AG04450 (cell line): ENCODE measurements around the gene KRTAP5-7. TPM values are rescaled to one million over a fixed set of nuclear protein-coding genes. Genes with fewer than 3 reads are reported as not detected.

Experiments used
- CTCF ChIA-PET: fragments of 300-600, 350-600 bp; formaldehyde crosslinking; extraction: SDS; loops from one replicate; lab custom pipeline; 2022; ENCODE audit warnings: antibody characterized with exemption, inconsistent platforms; lab: Charles Lee
- POLR2A ChIA-PET: fragments of 350-600 bp; formaldehyde crosslinking; extraction: SDS; loops from one replicate; lab custom pipeline; 2021; ENCODE audit warnings: antibody characterized with exemption, inconsistent platforms; lab: Yijun Ruan, JAX
- DNase-seq: peaks from one replicate; pipeline ENCODE4 v3.0.0-alpha.2; 2011; ENCODE audit warnings: low read depth, low spot score
- H3K27ac ChIP-seq: one replicate; pipeline ENCODE4 v1.5.1; 2012; ENCODE audit warnings: low read depth, low read length, control low read depth
- H3K27me3 ChIP-seq: one replicate; pipeline ENCODE4 v1.6.0; 2012; ENCODE audit warnings: low read length; ENCODE audit not compliant: control insufficient read depth, insufficient read depth
- H3K4me3 ChIP-seq: 2 replicates; pipeline ENCODE4 v1.5.1; 2011; ENCODE audit warnings: mild to moderate bottlenecking, low read depth, low read length, control low read depth
- H3K9me3 ChIP-seq: 2 replicates; pipeline ENCODE4 v1.5.1; 2012; ENCODE audit warnings: low read length; ENCODE audit not compliant: control insufficient read depth, insufficient read depth
- polyA plus RNA-seq: library from polyadenylated mRNA; depleted of rRNA; stranded (reverse); fragments of >200 nt; gene quantifications from 2 replicates; pipeline ENCODE4 v1.2.3, GENCODE V29; 2011
- TF ChIP-seq, protein P1 (sequence below): IDR thresholded peaks from 2 replicates; pipeline ENCODE4 v1.5.1; 2011; ENCODE audit warnings: low read depth, low read length, control low read depth, inconsistent platforms

Gene KRTAP5-7
- polyA plus RNA-seq, 1 experiment: not detected

GRCh38 chr11:71482746-71483364, 44.2 kb upstream of the KRTAP5-7 start:
- POLR2A ChIA-PET: no interaction called here
- DNase-seq: no peak

GRCh38 chr11:71483692-71484091, 43.4 kb upstream of the KRTAP5-7 start:
- CTCF ChIA-PET: no interaction called here

More at GRCh38 chr11:71482746-71483364, 44.2 kb upstream of the KRTAP5-7 start:
- H3K9me3 ChIP-seq: no peaks in the 10 kb centered on the region; the same call in 1 of the 2 replicates
- TF ChIP-seq, protein P1, sequence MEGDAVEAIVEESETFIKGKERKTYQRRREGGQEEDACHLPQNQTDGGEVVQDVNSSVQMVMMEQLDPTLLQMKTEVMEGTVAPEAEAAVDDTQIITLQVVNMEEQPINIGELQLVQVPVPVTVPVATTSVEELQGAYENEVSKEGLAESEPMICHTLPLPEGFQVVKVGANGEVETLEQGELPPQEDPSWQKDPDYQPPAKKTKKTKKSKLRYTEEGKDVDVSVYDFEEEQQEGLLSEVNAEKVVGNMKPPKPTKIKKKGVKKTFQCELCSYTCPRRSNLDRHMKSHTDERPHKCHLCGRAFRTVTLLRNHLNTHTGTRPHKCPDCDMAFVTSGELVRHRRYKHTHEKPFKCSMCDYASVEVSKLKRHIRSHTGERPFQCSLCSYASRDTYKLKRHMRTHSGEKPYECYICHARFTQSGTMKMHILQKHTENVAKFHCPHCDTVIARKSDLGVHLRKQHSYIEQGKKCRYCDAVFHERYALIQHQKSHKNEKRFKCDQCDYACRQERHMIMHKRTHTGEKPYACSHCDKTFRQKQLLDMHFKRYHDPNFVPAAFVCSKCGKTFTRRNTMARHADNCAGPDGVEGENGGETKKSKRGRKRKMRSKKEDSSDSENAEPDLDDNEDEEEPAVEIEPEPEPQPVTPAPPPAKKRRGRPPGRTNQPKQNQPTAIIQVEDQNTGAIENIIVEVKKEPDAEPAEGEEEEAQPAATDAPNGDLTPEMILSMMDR: no peak
- H3K4me3 ChIP-seq: no peak overlapping the region
- no peak overlapping the region for H3K27ac ChIP-seq
- CTCF ChIA-PET: no interaction called here
- no peaks in the 10 kb centered on the region for H3K27me3 ChIP-seq

GRCh38 chr11:71484248-71485062, 42.6 kb upstream of the KRTAP5-7 start:
- DNase-seq: no peak
- TF ChIP-seq, protein P1: no peak
- H3K9me3 ChIP-seq: no peaks in the 10 kb centered on the region; the same call in 1 of the 2 replicates
- no peaks in the 10 kb centered on the region for H3K27me3 ChIP-seq
- CTCF ChIA-PET: no interaction called here
- H3K27ac ChIP-seq: no peak overlapping the region
- H3K4me3 ChIP-seq: no peak overlapping the region
- POLR2A ChIA-PET: no interaction called here

More at GRCh38 chr11:71483692-71484091, 43.4 kb upstream of the KRTAP5-7 start:
- Histone ChIP-seq H3K27ac (no peak overlapping the region), H3K27me3 (no peaks in the 10 kb centered on the region), H3K4me3 (no peak overlapping the region), H3K9me3 (no peaks in the 10 kb centered on the region; the same call in 1 of the 2 replicates)
- DNase-seq: no peak
- TF ChIP-seq, protein P1: no peak
- POLR2A ChIA-PET: no interaction called here

DNA sequence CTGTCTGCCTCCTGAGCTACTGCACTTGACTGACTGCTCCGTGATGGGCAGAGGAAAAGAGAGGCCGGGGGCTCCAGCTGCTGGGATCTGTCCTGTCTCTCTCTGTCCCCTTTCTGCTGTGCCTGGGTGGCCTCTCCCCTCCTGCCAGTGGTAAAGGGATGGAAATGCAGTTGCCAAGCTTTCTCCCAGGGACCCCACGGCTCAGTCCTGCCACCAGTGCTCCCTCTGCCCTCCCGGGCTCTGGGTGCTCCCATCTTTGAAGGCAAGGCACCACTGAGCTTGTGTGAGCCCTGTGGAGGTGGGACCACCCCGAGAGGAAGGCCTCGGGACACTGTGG, 42.0 kb upstream of the KRTAP5-7 start:
- POLR2A ChIA-PET: no interaction called here
- no peaks in the 10 kb centered on the region; the same call in 1 of the 2 replicates for H3K9me3 ChIP-seq
- H3K27ac ChIP-seq: no peak overlapping the region
- DNase-seq: no peak
- CTCF ChIA-PET: interaction anchor here (0.6 kb wide), 1 partner anchor 357 kb away, joined by 3 read pairs; no protein-coding TSS in a partner anchor
- H3K27me3 ChIP-seq: no peaks in the 10 kb centered on the region
- H3K4me3 ChIP-seq: no peak overlapping the region
- TF ChIP-seq, protein P1: no peak

GRCh38 chr11:71485466-71485865, 41.6 kb upstream of the KRTAP5-7 start:
- Histone ChIP-seq H3K27me3 (no peaks in the 10 kb centered on the region), H3K9me3 (no peaks in the 10 kb centered on the region; the same call in 1 of the 2 replicates), H3K27ac (no peak overlapping the region), H3K4me3 (no peak overlapping the region)
- no peak for DNase-seq
- TF ChIP-seq, protein P1: no peak
- ChIA-PET POLR2A (no interaction called here), CTCF (interaction anchor here (0.6 kb wide), 1 partner anchor 357 kb away, joined by 3 read pairs; no protein-coding TSS in a partner anchor)
